Right ventricle myocardium inferior (tissue), 1 donor: ENCODE data around the gene DNHD1. TPM values are rescaled to one million over a fixed set of nuclear protein-coding genes. Genes with fewer than 3 reads are reported as not detected.

ENCODE experiments used
- ATAC-seq: fragments of 200-7000 bp; cut with Tn5 transposase; one replicate; pipeline ENCODE4 v1.9.1; 2020; ENCODE audit warnings: mild to moderate bottlenecking, moderate library complexity
- DNase-seq: peaks from one replicate; pipeline ENCODE4 v3.0.0; 2021; ENCODE audit errors: missing footprints
- intact Hi-C: fragments of 100-400 bp; cut with DNase I; formaldehyde crosslinking; loops from one replicate; pipeline ENCODE4 v1.11.0; 2022
- total RNA-seq: library from RNA; stranded (reverse); fragmentation: NEBNext Ultra II Directional; extraction: Animal tissue kit (Norgen Biotek cat#: 25700); gene quantifications from one replicate; pipeline ENCODE4 v1.2.1, GENCODE V29; 2021
- donor health status: DM: no; HTN: yes; CAD: no; lungs with severe emphysema.

DNHD1 gene
- total RNA-seq, 1 donor from 2014 or later = 3.9 TPM

- ATAC-seq = no peak
- intact Hi-C loops = loop anchor here (5.0 to 10.0 kb wide), 2 partner anchors 158 to 240 kb away; partner anchors contain the start of genes CNGA4 and FHIP1B
- DNase-seq = no peak
These were observed 22.1 kb upstream of the DNHD1 start for GRCh38 chr11:6474806-6475500.

- intact Hi-C loops = loop anchor here (10.0 kb wide), 1 partner anchor 241 kb away; the partner anchor contains the start of genes CNGA4 and FHIP1B
- DNase-seq = no peak
- ATAC-seq = no peak
These were observed 21.1 kb upstream of the DNHD1 start for GRCh38 chr11:6475936-6476335.

- no peak for ATAC-seq
- intact Hi-C loops = loop anchor here (10.0 kb wide), 1 partner anchor 242 kb away; the partner anchor contains the start of genes CNGA4 and FHIP1B
- DNase-seq = no peak
These were observed 20.5 kb upstream of the DNHD1 start for GRCh38 chr11:6476571-6476970.

DNA sequence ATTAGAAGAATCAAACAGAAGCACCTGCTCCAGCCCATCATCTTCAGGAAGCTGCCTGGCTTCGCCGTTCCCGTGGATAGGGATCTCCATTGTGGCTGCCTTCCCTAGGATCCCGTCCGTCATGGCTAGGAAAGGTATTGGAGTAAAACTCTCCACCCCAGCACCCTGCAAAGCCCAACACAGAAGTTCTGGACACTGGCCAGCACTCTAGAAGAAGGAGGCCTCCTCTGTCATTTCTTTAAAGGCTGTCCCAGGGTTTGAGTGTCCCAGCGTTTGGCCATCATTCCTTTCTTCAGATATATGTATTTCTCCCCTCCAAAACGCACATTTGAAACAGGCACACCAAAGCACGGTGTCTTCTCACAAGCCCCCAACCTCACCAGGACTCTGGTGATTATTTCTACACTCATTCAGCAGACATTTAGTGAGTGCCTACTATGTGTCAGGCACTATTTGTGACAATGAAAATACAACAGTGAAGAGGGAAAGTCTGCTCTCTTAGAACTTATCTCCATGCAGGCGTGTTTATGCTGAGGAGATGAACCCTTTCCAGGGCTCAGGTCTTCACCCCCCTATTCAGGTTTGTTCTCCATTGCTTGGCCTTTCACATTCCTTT, 16.7 kb upstream of the DNHD1 start:
- peak; percentile 45 for DNase-seq
- intact Hi-C loops = loop anchor here (5.0 kb wide), 1 partner anchor 122 kb away; the partner anchor contains the start of genes ILK and RRP8
- no peak for ATAC-seq

GRCh38 chr11:6481012-6481923, 15.8 kb upstream of the DNHD1 start, which contains the start of the genes ARFIP2 and TIMM10B:
Gene ARFIP2, minus strand, starts transcription at chr11:6481331. Its CDS starts 910 bp downstream, at chr11:6480421.
Gene TIMM10B, plus strand, starts transcription at chr11:6481501. Its CDS starts 16 bp downstream, at chr11:6481517.
- peak; percentile 98 for ATAC-seq
- intact Hi-C loops = loop anchor here (5.0 kb wide), 1 partner anchor 121 kb away; the partner anchor contains the start of genes ILK and RRP8

DNA sequence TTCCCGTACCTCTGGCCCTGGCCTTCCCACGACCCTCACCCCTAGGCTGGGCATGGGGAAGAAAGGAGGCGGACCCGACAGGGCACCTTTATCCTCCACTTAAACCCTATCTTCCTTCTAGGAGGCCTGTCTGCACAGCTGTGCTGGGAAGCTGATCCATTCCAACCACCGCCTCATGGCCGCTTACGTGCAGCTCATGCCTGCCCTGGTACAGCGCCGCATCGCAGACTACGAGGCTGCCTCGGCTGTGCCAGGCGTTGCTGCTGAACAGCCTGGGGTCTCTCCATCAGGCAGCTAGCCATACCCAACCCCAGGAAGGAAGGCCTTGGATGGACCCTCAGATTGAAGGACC, 15.2 kb upstream of the DNHD1 start:
- DNase-seq (no peak), ATAC-seq (peak; percentile 4)
- intact Hi-C loops = loop anchor here (5.0 kb wide), 1 partner anchor 120 kb away; the partner anchor contains the start of genes ILK and RRP8

More at GRCh38 chr11:6481012-6481923, 15.8 kb upstream of the DNHD1 start, which contains the start of the genes ARFIP2 and TIMM10B:
- DNase-seq = peak; percentile 100

DNA sequence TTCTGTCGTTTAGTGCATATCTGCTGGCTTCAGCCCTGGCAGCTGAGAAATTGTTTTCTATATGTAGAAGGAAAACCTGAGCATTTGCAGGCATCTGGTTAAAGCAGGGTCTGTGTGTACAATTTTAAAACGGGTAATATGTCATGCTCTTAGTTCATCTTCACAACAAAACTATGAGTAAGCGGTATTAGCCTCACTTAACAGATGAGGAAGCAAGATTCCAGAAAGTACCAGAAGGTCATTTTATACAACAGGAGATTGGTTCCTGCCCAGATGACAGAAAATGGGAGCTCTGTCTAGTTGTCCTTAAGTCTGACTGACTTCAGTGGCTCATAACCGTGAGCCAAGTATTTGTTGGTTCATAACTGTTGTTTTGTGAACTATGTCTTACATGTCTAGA, 14.6 kb upstream of the DNHD1 start:
- no peak for DNase-seq
- ATAC-seq = no peak
- intact Hi-C loops = loop anchor here (5.0 kb wide), 1 partner anchor 120 kb away; the partner anchor contains the start of genes ILK and RRP8

- DNase-seq (no peak), ATAC-seq (no peak)
- intact Hi-C loops = loop anchor here (5.0 kb wide), 1 partner anchor 119 kb away; the partner anchor contains the start of genes ILK and RRP8
These were observed 14.1 kb upstream of the DNHD1 start for GRCh38 chr11:6483015-6483414.

GRCh38 chr11:6485661-6486060, 11.4 kb upstream of the DNHD1 start:
- DNase-seq = no peak
- ATAC-seq = no peak
- intact Hi-C loops = no loop called here

GRCh38 chr11:6486256-6486655, 10.8 kb upstream of the DNHD1 start:
- intact Hi-C loops = no loop called here
- DNase-seq = no peak

GRCh38 chr11:6486938-6487337, 10.1 kb upstream of the DNHD1 start:
- DNase-seq (no peak), ATAC-seq (no peak)
- intact Hi-C loops = no loop called here

More at GRCh38 chr11:6486256-6486655, 10.8 kb upstream of the DNHD1 start:
- no peak for ATAC-seq

- ATAC-seq (no peak), DNase-seq (no peak)
- intact Hi-C loops = no loop called here
These were observed 8.7 kb upstream of the DNHD1 start for GRCh38 chr11:6488342-6488741.

GRCh38 chr11:6488821-6489220, 8.3 kb upstream of the DNHD1 start:
- ATAC-seq = no peak
- intact Hi-C loops = no loop called here
- DNase-seq = no peak

GRCh38 chr11:6489306-6489705, 7.8 kb upstream of the DNHD1 start:
- intact Hi-C loops = no loop called here
- DNase-seq = no peak
- no peak for ATAC-seq

- peak; percentile 59 for ATAC-seq
- intact Hi-C loops = no loop called here
- no peak for DNase-seq
These were observed 1.0 kb downstream of the DNHD1 start for GRCh38 chr11:6498121-6498520.

DNA sequence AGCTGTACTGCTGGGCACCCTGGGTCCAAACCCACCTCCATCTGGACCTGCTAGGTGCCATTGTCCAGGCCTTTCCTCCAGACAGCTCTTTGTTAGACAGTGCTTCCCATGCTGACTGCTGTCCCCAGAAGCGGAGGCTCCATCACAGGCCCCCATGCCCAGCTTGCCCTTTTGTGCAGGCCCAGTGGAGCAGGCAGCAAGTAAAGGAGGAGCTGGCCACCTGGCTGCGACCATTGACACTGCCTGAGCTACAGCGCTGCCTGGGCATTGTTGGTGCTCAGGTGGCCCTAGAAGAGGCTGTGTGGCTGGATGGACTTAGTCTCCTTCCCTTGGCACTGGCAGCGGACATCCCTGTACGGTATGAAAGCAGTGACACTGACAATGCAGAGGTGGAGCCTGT, 1.5 kb downstream of the DNHD1 start:
- ATAC-seq (no peak), DNase-seq (no peak)
- intact Hi-C loops = no loop called here

- ATAC-seq = no peak
- no peak for DNase-seq
- intact Hi-C loops = no loop called here
These were observed 5.3 kb downstream of the DNHD1 start for GRCh38 chr11:6502382-6502781.

DNA sequence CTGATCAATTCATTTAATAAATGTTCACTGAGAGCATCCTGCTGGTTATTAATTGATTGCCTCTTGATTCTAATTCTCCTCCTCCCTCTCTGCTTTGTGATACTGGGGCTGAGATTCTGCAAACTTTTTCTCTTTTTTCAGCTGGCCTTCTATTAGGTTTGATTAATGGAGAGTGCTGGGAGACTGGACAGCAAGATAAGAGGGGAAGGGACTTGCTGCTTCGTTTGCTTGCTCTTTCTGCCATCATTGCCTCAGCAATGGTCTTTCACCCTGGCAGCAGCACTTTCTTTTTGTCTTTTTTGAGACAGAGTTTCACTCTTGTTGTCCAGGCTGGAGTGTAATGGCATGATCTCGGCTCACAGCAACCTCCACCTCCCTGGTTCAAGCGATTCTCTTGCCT, 7.1 kb downstream of the DNHD1 start:
- DNase-seq = no peak
- ATAC-seq = no peak
- intact Hi-C loops = loop anchor here (2.0 kb wide), 1 partner anchor 123 kb away; no protein-coding TSS in a partner anchor
